GDM1 (cell line): ENCODE data around the gene KIAA2012.

Experiments
- DNase-seq: peaks from one replicate; lab custom pipeline; 2025; lab: John Stamatoyannopoulos, UW

Gene KIAA2012

GRCh38 chr2:202072737-202073401, at the start of gene KIAA2012:
TSS of gene KIAA2012 (plus strand) at chr2:202073255. CDS start at chr2:202073628, 373 bp downstream.
- DNase-seq: no peak

GRCh38 chr2:202023904-202024266, 49.2 kb upstream of the KIAA2012 start:
- no peak for DNase-seq

GRCh38 chr2:202024871-202025270, 48.2 kb upstream of the KIAA2012 start:
- no peak for DNase-seq

- DNase-seq: no peak
These were observed 47.2 kb upstream of the KIAA2012 start for GRCh38 chr2:202025816-202026215.

- DNase-seq: no peak
These were observed 46.5 kb upstream of the KIAA2012 start for GRCh38 chr2:202026507-202026906.

GRCh38 chr2:202030691-202031090, 42.4 kb upstream of the KIAA2012 start:
- no peak for DNase-seq

GRCh38 chr2:202031246-202031951, 41.7 kb upstream of the KIAA2012 start:
- DNase-seq: no peak

GRCh38 chr2:202032846-202033316, 40.2 kb upstream of the KIAA2012 start:
- peak; percentile 31 for DNase-seq

- peak; percentile 83 for DNase-seq
These were observed 39.5 kb upstream of the KIAA2012 start, which contains the start of gene FZD7 for GRCh38 chr2:202033317-202034248. TSS of gene FZD7 (plus strand) at chr2:202033855. CDS start at chr2:202034648, 793 bp downstream.

- DNase-seq: no peak
These were observed 38.6 kb upstream of the KIAA2012 start for GRCh38 chr2:202034249-202035088.

- DNase-seq: no peak
These were observed 37.7 kb upstream of the KIAA2012 start for GRCh38 chr2:202035089-202035940.

- no peak for DNase-seq
These were observed 37.1 kb upstream of the KIAA2012 start for GRCh38 chr2:202035941-202036372.

GRCh38 chr2:202036601-202037037, 36.4 kb upstream of the KIAA2012 start:
- no peak for DNase-seq

- no peak for DNase-seq
These were observed 36.0 kb upstream of the KIAA2012 start for GRCh38 chr2:202037086-202037485.

- no peak for DNase-seq
These were observed 34.4 kb upstream of the KIAA2012 start for GRCh38 chr2:202038471-202039277.

- no peak for DNase-seq
These were observed 33.6 kb upstream of the KIAA2012 start for GRCh38 chr2:202039278-202040078.

GRCh38 chr2:202040079-202040844, 32.8 kb upstream of the KIAA2012 start:
- DNase-seq: no peak

GRCh38 chr2:202042444-202042843, 30.6 kb upstream of the KIAA2012 start:
- DNase-seq: no peak
